Retinal pigment epithelial cell (primary cell): Measurements from ENCODE around the gene TAGLN2.

Experiments used
- DNase-seq: peaks from one replicate; pipeline ENCODE4 v3.0.0-alpha.2; 2010; ENCODE audit warnings: low read depth
- H3K4me3 ChIP-seq: 2 replicates; pipeline ENCODE4 v1.5.1; 2011; ENCODE audit warnings: mild to moderate bottlenecking, low read length, control low read depth, moderate library complexity
- CTCF ChIP-seq: conservative IDR thresholded peaks from 2 replicates; pipeline ENCODE4 v1.5.1; 2011; ENCODE audit warnings: low read depth, low read length, control low read depth, inconsistent platforms

Gene TAGLN2

GRCh38 chr1:159924025-159924790, 1.1 kb downstream of the TAGLN2 start:
- TF ChIP-seq CTCF, result no peak
- H3K4me3 ChIP-seq, result peak overlapping the region; percentile 97
- no peak for DNase-seq

DNA sequence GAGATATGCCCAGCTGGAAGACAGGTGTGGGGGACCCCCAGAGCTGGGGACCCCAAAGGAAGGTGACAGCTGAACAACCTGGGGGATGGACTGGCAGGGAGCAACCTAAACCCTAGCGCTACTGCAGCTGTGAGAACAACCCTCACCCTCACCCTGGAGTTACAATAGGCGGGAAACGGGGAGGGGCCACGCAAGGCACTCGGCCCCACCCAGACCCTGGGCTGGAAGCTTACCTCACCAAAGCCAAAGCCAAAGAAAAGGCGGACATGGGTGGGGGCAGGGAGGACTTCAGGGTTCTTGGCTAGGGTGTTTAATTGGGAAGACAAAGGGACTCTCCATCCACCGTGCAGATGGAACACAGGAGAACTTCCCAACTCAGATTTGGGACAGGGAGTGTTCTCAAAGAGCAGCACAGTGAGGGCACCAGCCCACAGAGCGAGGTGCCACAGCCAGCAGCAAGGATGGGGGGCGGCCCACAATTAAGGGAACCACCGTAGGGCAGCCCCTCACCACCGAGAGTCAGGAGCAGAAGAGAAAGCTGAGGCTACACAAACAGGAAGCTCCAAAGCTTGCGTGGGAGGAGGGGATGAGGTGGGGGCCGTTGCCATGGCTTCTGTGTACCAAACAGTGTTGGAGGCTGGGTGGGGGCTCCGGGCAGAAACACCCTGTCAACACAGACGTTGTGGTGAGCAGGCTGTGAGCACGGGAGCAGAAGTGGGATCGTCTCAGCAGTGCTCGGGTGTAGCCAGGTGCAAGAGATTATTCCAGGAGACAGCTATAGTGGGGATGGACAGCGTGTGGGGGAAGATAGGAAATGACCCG, 1.9 kb downstream of the TAGLN2 start:
- peak overlapping the region; percentile 97 for H3K4me3 ChIP-seq
- TF ChIP-seq CTCF, result no peak
- no peak for DNase-seq

- peak overlapping the region; percentile 97 for H3K4me3 ChIP-seq
- TF ChIP-seq CTCF, result no peak
- no peak for DNase-seq
Measured at GRCh38 chr1:159922511-159923202, 2.6 kb downstream of the TAGLN2 start.

DNA sequence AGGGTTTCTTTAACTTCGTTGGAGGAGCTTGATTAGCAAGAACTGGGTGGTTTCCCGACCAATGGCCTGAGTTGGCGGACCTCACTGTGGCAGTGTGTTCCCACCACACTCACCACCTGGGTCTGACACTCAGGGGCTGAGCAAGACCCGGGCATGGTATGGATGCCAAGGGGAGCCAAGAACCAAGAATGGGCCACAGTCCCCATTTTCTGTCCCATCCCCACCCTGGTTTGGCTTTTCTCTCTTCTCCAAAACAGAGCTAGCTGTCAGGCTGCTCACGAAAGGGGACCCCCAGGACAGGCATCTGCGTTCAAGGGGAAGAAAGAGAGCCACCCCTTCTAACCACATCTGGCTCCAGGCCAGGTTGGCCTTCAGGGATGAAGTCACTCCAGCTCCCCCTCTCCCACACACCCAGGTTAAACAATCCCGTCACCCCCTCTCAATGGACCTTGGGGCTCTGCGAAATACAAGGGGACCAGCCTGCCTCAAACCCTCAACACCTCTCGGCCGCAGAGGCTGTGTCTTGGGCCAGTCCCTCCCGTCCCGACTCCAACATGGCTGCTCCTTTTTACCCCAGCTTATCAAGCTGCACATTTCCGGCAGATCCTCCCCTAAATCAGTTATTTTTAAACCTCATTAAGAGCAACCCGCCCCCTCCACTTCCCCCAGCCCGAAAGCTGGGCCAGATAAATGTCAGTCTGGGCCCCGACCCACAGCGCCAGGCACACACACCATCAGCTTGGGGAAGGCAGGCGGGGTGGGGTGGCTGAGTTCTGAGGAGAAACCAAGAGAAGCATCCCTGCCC, 3.4 kb downstream of the TAGLN2 start:
- DNase-seq, result no peak
- TF ChIP-seq CTCF, result no peak
- peak overlapping the region; percentile 97 for H3K4me3 ChIP-seq

DNA sequence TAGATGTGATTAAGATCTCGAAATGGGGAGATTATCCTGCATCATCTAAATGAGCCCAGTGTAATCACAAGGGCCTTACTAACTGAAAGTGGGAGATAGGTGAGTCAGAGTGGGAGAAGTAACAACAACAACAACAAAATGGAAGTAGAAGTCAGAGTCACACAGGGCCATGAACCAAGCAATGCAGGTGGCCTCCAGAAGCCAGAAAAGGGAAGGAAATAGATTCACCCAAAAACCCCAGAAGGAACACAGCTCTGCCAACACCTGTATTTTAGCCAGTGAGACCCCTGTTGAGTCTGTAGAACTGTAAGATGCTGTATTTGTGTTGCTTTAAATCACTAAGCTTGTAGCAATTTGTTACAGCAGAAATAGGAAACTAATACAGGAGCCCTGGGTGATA, 4.1 kb downstream of the TAGLN2 start:
- no peak for DNase-seq
- TF ChIP-seq CTCF, result no peak
- H3K4me3 ChIP-seq, result no peak overlapping the region

- H3K4me3 ChIP-seq, result no peak overlapping the region
- no peak for TF ChIP-seq CTCF
Measured at GRCh38 chr1:159920651-159921050, 4.7 kb downstream of the TAGLN2 start.

More at GRCh38 chr1:159920651-159921050, 4.7 kb downstream of the TAGLN2 start:
- DNase-seq, result no peak
